Central memory CD8-positive, alpha-beta T cell (primary cell): ENCODE results near the gene CCR3.

Experiments
- ATAC-seq: fragments of 150-1000 bp; cut with Tn5 transposase; replicated peaks from 2 replicates; pipeline ENCODE4 v1.10.0; 2022; ENCODE audit warnings: mild to moderate bottlenecking, moderate FRiP score, moderate number of reproducible peaks; ENCODE audit not compliant: poor library complexity, severe bottlenecking; ENCODE audit errors: extremely low read depth
- DNase-seq, 2 donors: peaks; one replicate each; pipeline ENCODE4 v3.0.0; 2021; ENCODE audit warnings: low spot score in 2 of 2
- H3K27ac Mint-ChIP-seq: one replicate; pipeline ENCODE4 v1.8.0; 2022; ENCODE audit warnings: low read depth, mild to moderate bottlenecking, moderate library complexity, mixed read lengths
- H3K27me3 Mint-ChIP-seq: one replicate; pipeline ENCODE4 v1.8.0; 2022; ENCODE audit warnings: mixed read lengths
- H3K36me3 Mint-ChIP-seq: one replicate; pipeline ENCODE4 v1.8.0; 2022; ENCODE audit warnings: mild to moderate bottlenecking, moderate library complexity, mixed read lengths; ENCODE audit not compliant: insufficient read depth
- H3K4me1 Mint-ChIP-seq: one replicate; pipeline ENCODE4 v1.8.0; 2022; ENCODE audit warnings: mixed read lengths
- H3K4me3 Mint-ChIP-seq: one replicate; pipeline ENCODE4 v1.8.0; 2022; ENCODE audit warnings: mild to moderate bottlenecking, moderate library complexity, mixed read lengths
- H3K9me3 Mint-ChIP-seq: one replicate; pipeline ENCODE4 v1.8.0; 2022; ENCODE audit warnings: mixed read lengths

Gene CCR3

DNA sequence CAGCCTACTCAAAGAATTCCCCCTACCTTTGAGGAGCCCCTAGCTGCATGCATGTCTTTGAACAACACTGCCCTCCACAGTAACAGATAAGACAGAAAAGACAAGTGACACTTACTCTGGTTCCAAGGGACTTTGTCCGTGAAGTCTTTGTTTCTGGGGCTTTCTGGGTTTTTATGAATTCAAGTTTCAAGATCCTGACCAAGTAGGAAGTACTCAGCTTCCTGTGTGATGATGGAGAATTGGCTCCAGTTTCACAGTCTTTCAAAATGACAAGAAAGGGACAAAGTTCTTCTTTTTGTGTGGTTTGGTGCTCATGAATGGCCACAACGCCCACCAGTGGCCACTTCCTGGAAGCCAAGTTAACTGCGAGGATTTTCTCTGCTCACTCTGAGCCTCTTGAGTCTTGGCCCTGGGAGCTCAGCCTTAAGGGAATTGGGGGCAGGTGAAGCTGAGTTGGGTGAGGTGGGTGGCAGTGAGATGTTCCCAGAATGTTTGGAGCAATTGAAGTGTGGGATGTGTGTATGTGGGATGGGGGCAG lies 34.0 kb upstream of the CCR3 start, which contains the start of gene CCR1:
CCR1 (minus strand) TSS at position 147 of the 538 bp plus-strand sequence. CDS start 4,000 bp downstream, outside the sequence.
- peaks cover 6% of the 10 kb centered on the region for H3K36me3 Mint-ChIP-seq
- H3K4me1 Mint-ChIP-seq = peaks cover 47% of the 10 kb centered on the region
- peak within 1 kb of the TSS; percentile 76 for H3K4me3 Mint-ChIP-seq
- no peaks in the 10 kb centered on the region for H3K27me3 Mint-ChIP-seq
- ATAC-seq (peak; percentile 57), DNase-seq (peak in 1 of 2 donors; percentile 35)
- no peaks in the 10 kb centered on the region for H3K9me3 Mint-ChIP-seq
- peak within 1 kb of the TSS; percentile 80 for H3K27ac Mint-ChIP-seq

- Mint-ChIP-seq H3K4me3 (no peak overlapping the region), H3K27ac (peak overlapping the region; percentile 80), H3K9me3 (no peaks in the 10 kb centered on the region), H3K4me1 (peaks cover 47% of the 10 kb centered on the region), H3K27me3 (no peaks in the 10 kb centered on the region), H3K36me3 (peaks cover 4% of the 10 kb centered on the region)
- DNase-seq (no peak), ATAC-seq (no peak)
Observed at GRCh38 chr3:46209053-46209452, 33.2 kb upstream of the CCR3 start.

GRCh38 chr3:46209746-46210470 lies 32.4 kb upstream of the CCR3 start:
- Mint-ChIP-seq H3K27me3 (no peaks in the 10 kb centered on the region), H3K4me3 (no peak overlapping the region), H3K27ac (peak overlapping the region; percentile 80), H3K9me3 (no peaks in the 10 kb centered on the region), H3K4me1 (peaks cover 44% of the 10 kb centered on the region), H3K36me3 (peaks cover 6% of the 10 kb centered on the region)
- ATAC-seq (no peak), DNase-seq (no peak)

GRCh38 chr3:46212101-46212500 lies 30.2 kb upstream of the CCR3 start:
- peaks cover 6% of the 10 kb centered on the region for H3K36me3 Mint-ChIP-seq
- ATAC-seq (no peak), DNase-seq (peak in 1 of 2 donors; percentile 2)
- no peak overlapping the region for H3K27ac Mint-ChIP-seq
- H3K9me3 Mint-ChIP-seq = no peaks in the 10 kb centered on the region
- peaks cover 25% of the 10 kb centered on the region for H3K4me1 Mint-ChIP-seq
- H3K27me3 Mint-ChIP-seq = no peaks in the 10 kb centered on the region
- H3K4me3 Mint-ChIP-seq = no peak overlapping the region

DNA sequence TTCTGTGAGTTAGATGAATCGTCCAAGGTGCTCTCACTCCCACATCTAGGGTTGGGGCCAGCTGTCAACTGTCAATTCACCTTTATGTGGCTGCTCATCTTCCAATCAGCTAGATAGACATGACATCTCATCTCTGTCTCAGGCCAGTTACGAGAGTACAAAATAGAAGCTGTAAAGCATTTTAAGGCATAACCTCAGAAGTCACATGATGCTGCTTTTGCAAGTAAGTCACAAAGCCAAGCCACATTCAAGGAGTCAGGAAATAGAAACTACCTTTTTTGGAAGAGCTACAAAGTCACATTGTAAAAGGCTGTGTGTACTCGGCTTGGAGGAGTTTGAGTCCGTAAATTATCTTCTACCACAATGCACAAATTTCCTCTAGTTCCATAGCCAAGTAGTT lies 29.1 kb upstream of the CCR3 start:
- Mint-ChIP-seq H3K4me1 (peaks cover 14% of the 10 kb centered on the region), H3K9me3 (no peaks in the 10 kb centered on the region), H3K27me3 (no peaks in the 10 kb centered on the region), H3K4me3 (no peak overlapping the region), H3K36me3 (peaks cover 3% of the 10 kb centered on the region), H3K27ac (no peak overlapping the region)
- peak; percentile 85 for ATAC-seq
- DNase-seq = no peak

GRCh38 chr3:46214751-46215352 lies 27.4 kb upstream of the CCR3 start:
- peaks cover 3% of the 10 kb centered on the region for H3K36me3 Mint-ChIP-seq
- no peaks in the 10 kb centered on the region for H3K9me3 Mint-ChIP-seq
- no peaks in the 10 kb centered on the region for H3K27me3 Mint-ChIP-seq
- no peak overlapping the region for H3K4me3 Mint-ChIP-seq
- ATAC-seq (no peak), DNase-seq (no peak)
- no peak overlapping the region for H3K27ac Mint-ChIP-seq
- no peaks in the 10 kb centered on the region for H3K4me1 Mint-ChIP-seq

DNA sequence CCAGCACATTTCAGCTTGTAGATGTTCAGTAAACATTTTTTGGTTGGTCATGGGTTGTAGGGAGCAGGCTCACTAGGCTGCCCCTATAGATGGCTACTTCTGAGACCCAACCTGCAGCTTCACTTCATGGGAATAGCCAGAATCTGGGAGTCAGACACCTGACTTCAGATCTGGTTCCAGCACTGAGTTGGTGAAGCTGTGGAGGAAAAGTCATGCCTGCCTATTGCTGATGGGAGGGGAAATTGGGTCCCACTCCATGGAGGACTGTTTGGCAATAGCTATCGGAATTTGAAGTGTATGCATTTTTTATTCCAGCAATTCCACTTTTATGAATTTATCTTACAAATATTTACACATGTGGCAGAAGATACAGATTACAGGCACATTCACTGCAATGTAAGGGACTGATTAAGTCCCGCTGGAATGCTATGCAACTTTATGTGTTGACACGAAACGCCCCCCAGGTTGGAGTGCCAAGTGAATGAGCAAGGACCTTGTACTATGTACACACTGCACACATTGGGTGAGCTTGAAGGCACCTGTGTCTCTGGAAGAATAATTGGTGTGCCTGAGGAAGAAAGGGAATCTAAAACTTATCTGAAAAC lies 26.3 kb upstream of the CCR3 start:
- H3K4me1 Mint-ChIP-seq = no peaks in the 10 kb centered on the region
- H3K36me3 Mint-ChIP-seq = peaks cover 3% of the 10 kb centered on the region
- H3K27me3 Mint-ChIP-seq = no peaks in the 10 kb centered on the region
- ATAC-seq (no peak), DNase-seq (no peak)
- no peak overlapping the region for H3K4me3 Mint-ChIP-seq
- no peak overlapping the region for H3K27ac Mint-ChIP-seq
- no peaks in the 10 kb centered on the region for H3K9me3 Mint-ChIP-seq

DNA sequence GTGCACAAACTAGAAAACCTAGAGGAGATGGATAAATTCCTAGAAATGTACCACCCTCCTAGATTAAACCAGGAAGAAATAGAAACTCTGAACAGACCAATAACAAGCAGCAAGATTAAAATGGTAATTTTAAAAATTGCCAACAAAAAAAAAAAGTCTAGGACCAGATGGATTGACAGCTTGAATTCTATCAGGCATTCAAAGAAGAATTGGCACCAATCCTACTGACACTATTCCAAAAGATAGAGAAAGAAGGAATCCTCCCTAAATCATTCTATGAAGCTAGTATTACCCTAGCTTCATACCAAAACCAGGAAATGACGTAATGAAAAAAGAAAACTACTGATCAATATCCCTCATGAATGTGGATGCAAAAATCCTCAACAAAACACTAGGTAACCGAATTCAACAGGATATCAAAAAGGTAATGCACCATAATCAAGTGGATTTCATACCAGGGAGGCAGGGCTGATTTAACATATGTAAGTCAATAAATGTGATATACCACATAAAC lies 24.0 kb upstream of the CCR3 start:
- no peak for DNase-seq
- Mint-ChIP-seq H3K9me3 (no peaks in the 10 kb centered on the region), H3K27ac (no peak overlapping the region), H3K4me3 (no peak overlapping the region), H3K36me3 (peaks cover 3% of the 10 kb centered on the region), H3K4me1 (peaks cover 9% of the 10 kb centered on the region), H3K27me3 (no peaks in the 10 kb centered on the region)
- no peak for ATAC-seq

- Mint-ChIP-seq H3K4me1 (peaks cover 9% of the 10 kb centered on the region), H3K36me3 (no peaks in the 10 kb centered on the region), H3K4me3 (no peak overlapping the region), H3K9me3 (no peaks in the 10 kb centered on the region), H3K27me3 (no peaks in the 10 kb centered on the region), H3K27ac (no peak overlapping the region)
- ATAC-seq = no peak
- DNase-seq = no peak
Observed at GRCh38 chr3:46221391-46221790, 20.9 kb upstream of the CCR3 start.

- Mint-ChIP-seq H3K4me1 (peaks cover 9% of the 10 kb centered on the region), H3K4me3 (no peak overlapping the region), H3K27ac (no peak overlapping the region), H3K27me3 (no peaks in the 10 kb centered on the region), H3K9me3 (no peaks in the 10 kb centered on the region), H3K36me3 (no peaks in the 10 kb centered on the region)
- no peak for ATAC-seq
- no peak for DNase-seq
Observed at GRCh38 chr3:46221938-46222337, 20.3 kb upstream of the CCR3 start.

GRCh38 chr3:46222435-46223161 lies 19.7 kb upstream of the CCR3 start:
- Mint-ChIP-seq H3K4me1 (peaks cover 9% of the 10 kb centered on the region), H3K4me3 (no peak overlapping the region), H3K27ac (no peak overlapping the region), H3K27me3 (no peaks in the 10 kb centered on the region), H3K9me3 (no peaks in the 10 kb centered on the region), H3K36me3 (no peaks in the 10 kb centered on the region)
- ATAC-seq (no peak), DNase-seq (no peak)
